NT2/D1 (cell line): ENCODE measurements around the gene TBATA.

ENCODE experiments used
- DNase-seq: peaks from one replicate; pipeline ENCODE4 v3.0.0-alpha.2; 2011; ENCODE audit warnings: low read depth, low spot score
- H3K27me3 ChIP-seq: 2 replicates; pipeline ENCODE4 v1.6.0; 2011; ENCODE audit warnings: mild to moderate bottlenecking; ENCODE audit not compliant: insufficient read length, insufficient read depth
- H3K36me3 ChIP-seq: 2 replicates; pipeline ENCODE4 v1.6.1; 2011; ENCODE audit warnings: mild to moderate bottlenecking, low read length, mixed read lengths; ENCODE audit not compliant: insufficient read depth, insufficient read length
- H3K4me1 ChIP-seq: 2 replicates; pipeline ENCODE4 v1.5.1; 2011; ENCODE audit not compliant: insufficient read depth, insufficient read length
- H3K4me3 ChIP-seq: 2 replicates; pipeline ENCODE4 v1.5.1; 2011; ENCODE audit warnings: low read depth; ENCODE audit not compliant: insufficient read length
- H3K9ac ChIP-seq: 2 replicates; pipeline ENCODE4 v1.6.0; 2011; ENCODE audit warnings: low read depth; ENCODE audit not compliant: insufficient read length
- H3K9me3 ChIP-seq: 2 replicates; pipeline ENCODE4 v1.5.1; 2011; ENCODE audit warnings: mild to moderate bottlenecking, low read length; ENCODE audit not compliant: insufficient read depth
- SUZ12 ChIP-seq: IDR thresholded peaks from 2 replicates; pipeline ENCODE4 v1.6.1; 2011; ENCODE audit not compliant: insufficient read length, insufficient read depth; ENCODE audit errors: extremely low read depth
- YY1 ChIP-seq: IDR thresholded peaks from 2 replicates; pipeline ENCODE4 v1.6.1; 2011; ENCODE audit not compliant: insufficient read length, insufficient read depth
- ZNF274 ChIP-seq: IDR thresholded peaks from 2 replicates; pipeline ENCODE4 v1.6.1; 2011; ENCODE audit warnings: mild to moderate bottlenecking, low read depth, low read length

The TBATA gene

GRCh38 chr10:70762441-70763175 is 22.6 kb downstream of the TBATA start:
- Histone ChIP-seq H3K4me3 (no peak overlapping the region), H3K36me3 (no peaks in the 10 kb centered on the region), H3K9me3 (peaks cover 19% of the 10 kb centered on the region; the same call in 1 of the 2 replicates), H3K4me1 (peaks cover 17% of the 10 kb centered on the region), H3K9ac (no peak overlapping the region), H3K27me3 (no peaks in the 10 kb centered on the region)
- no peak for DNase-seq
- no peak for TF ChIP-seq ZNF274
- TF ChIP-seq SUZ12: no peak
- TF ChIP-seq YY1: no peak

DNA sequence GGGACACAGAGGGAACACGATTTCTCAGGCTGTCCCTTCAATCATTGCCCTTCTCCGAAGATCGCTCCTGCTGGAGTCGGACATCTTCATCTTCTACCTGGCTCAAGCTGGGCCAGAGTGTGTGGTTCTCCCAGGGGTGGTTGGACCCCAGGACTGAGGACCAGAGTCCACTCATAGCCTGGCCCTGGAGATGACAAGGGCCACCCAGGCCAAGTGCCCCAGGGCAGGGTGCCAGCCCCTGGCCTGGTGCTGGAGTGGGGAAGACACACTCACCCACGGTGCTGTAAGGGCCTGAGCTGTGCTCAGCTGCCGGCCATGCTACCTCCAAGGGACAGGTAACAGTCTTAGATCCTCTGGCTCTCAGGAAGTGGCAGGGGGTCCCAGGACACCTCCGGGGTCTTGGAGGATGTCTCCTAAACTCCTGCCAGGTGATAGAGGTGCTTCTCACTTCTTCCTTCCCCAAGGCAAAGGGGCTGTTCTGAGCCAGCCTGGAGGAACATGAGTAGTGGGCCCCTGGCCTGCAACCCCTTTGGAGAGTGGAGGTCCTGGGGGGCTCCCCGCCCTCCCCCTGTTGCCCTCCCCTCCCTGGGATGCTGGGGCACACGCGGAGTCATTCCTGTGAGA is 23.3 kb downstream of the TBATA start:
- no peaks in the 10 kb centered on the region for H3K27me3 ChIP-seq
- no peaks in the 10 kb centered on the region for H3K36me3 ChIP-seq
- H3K4me3 ChIP-seq: no peak overlapping the region
- H3K4me1 ChIP-seq: peaks cover 17% of the 10 kb centered on the region
- TF ChIP-seq ZNF274: no peak
- no peak for TF ChIP-seq YY1
- TF ChIP-seq SUZ12: no peak
- no peak for DNase-seq
- H3K9ac ChIP-seq: no peak overlapping the region
- H3K9me3 ChIP-seq: peaks cover 15% of the 10 kb centered on the region; the same call in 1 of the 2 replicates

DNA sequence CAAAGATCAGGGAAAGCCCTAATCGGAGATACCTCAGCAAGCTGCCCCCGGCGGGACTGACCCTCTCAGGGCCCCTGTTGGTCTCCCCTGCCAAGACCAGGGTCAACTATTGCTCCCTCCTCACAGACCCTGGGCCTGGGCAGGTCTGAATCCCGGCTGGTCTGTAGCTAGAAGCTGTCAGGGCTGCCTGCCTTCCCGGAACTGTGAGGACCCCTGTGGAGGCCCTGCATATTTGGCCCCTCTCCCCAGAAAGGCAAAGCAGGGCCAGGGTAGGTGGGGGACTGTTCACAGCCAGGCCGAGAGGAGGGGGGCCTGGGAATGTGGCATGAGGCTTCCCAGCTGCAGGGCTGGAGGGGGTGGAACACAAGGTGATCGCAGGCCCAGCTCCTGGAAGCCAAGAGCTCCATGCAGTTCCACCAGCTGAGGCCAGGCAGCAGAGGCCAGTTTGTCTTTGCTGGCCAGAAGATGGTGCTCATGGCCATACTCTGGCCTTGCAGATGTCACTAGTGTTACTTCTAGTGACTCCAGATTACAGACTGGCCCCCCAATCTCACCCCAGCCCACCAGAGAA is 24.1 kb downstream of the TBATA start:
- no peak for TF ChIP-seq YY1
- no peak for TF ChIP-seq SUZ12
- TF ChIP-seq ZNF274: no peak
- H3K4me3 ChIP-seq: no peak overlapping the region
- peaks cover 8% of the 10 kb centered on the region; the same call in 1 of the 2 replicates for H3K9me3 ChIP-seq
- peaks cover 17% of the 10 kb centered on the region for H3K4me1 ChIP-seq
- DNase-seq: peak; percentile 42
- no peaks in the 10 kb centered on the region for H3K36me3 ChIP-seq
- H3K27me3 ChIP-seq: no peaks in the 10 kb centered on the region
- H3K9ac ChIP-seq: peak overlapping the region; percentile 56

GRCh38 chr10:70760271-70760787 is 24.8 kb downstream of the TBATA start:
- Histone ChIP-seq H3K27me3 (no peaks in the 10 kb centered on the region), H3K9ac (no peak overlapping the region), H3K36me3 (no peaks in the 10 kb centered on the region), H3K9me3 (no peaks in the 10 kb centered on the region), H3K4me1 (peaks cover 17% of the 10 kb centered on the region), H3K4me3 (no peak overlapping the region)
- TF ChIP-seq YY1 (no peak), ZNF274 (no peak), SUZ12 (no peak)
- no peak for DNase-seq

DNA sequence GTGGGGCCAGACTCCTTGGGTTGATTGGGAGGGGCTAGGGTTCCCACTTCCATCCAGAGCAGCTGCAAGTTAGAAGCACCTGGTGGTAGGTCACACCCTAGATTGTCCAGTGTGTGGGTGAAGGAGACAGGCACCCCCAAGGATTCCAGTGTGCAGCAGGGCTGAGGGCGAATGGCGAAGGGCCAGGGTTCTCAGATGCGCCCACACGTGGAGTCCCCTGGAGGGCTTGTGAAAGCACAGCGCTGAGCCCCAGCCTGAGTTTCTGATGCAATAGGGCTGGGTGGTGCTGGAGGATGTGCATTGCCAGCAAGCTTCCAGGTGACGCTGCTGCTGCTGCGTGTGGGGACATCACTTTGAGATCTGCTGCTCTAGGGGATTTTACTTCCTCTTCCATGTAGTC is 25.4 kb downstream of the TBATA start:
- H3K4me1 ChIP-seq: peaks cover 17% of the 10 kb centered on the region
- no peak overlapping the region for H3K9ac ChIP-seq
- no peaks in the 10 kb centered on the region for H3K9me3 ChIP-seq
- H3K27me3 ChIP-seq: no peaks in the 10 kb centered on the region
- no peak overlapping the region for H3K4me3 ChIP-seq
- no peak for TF ChIP-seq SUZ12
- TF ChIP-seq ZNF274: no peak
- TF ChIP-seq YY1: no peak
- no peaks in the 10 kb centered on the region for H3K36me3 ChIP-seq
- no peak for DNase-seq

DNA sequence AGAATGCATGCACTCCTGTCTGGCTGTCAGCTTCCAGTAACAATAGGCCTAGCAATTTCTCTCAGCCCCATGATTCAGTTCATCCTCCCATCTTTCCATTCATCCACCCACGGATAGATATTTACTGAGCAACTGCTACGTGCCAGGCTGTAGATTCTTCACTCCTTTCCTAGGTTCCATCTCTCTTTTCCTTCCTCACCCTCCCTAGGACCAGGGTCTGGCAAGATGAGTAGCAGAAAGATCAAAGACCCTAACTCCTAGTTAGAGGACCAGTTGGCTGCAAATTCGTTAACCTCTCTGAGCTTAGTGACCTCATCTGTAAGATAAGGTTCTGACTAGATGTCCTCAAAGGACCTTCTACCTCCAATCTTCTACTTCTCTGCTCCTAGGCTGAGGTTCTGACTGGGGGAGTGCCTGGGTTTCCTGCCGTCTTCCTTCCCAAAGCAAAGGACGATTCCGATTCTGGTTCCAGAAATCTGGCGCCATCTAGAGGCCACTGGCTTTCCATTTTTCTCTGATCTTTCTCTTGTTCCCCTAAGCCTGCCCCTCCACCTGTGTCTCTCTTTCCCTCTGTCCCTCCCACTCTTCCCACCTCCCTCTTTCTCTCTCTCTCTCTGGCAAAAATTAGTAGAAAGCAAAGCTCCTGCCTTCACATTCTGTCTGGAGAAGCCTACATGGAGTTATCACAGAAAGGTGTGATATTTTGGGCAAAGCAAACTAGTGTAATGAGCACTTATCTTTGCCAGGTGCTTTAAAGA is 26.2 kb downstream of the TBATA start:
- Histone ChIP-seq H3K9ac (no peak overlapping the region), H3K4me1 (peaks cover 17% of the 10 kb centered on the region), H3K4me3 (no peak overlapping the region), H3K36me3 (no peaks in the 10 kb centered on the region), H3K9me3 (no peaks in the 10 kb centered on the region), H3K27me3 (no peaks in the 10 kb centered on the region)
- peak; percentile 62 for DNase-seq
- TF ChIP-seq YY1: no peak
- TF ChIP-seq SUZ12: no peak
- TF ChIP-seq ZNF274: no peak

DNA sequence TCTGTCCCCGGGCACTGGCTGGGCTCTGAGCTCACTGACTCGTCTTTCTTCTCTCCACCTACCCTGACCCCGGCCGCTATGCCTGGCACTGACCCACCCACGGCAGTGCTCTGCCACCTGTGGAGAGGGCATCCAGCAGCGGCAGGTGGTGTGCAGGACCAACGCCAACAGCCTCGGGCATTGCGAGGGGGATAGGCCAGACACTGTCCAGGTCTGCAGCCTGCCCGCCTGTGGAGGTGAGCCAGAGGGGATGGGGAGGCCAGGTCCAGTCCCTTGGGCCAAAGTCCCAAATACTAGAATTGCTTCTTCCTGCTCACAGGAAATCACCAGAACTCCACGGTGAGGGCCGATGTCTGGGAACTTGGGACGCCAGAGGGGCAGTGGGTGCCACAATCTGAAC is 27.3 kb downstream of the TBATA start:
- Histone ChIP-seq H3K9me3 (no peaks in the 10 kb centered on the region), H3K4me1 (peaks cover 17% of the 10 kb centered on the region), H3K4me3 (no peak overlapping the region), H3K36me3 (no peaks in the 10 kb centered on the region), H3K9ac (no peak overlapping the region), H3K27me3 (no peaks in the 10 kb centered on the region)
- TF ChIP-seq ZNF274 (no peak), YY1 (no peak), SUZ12 (no peak)
- no peak for DNase-seq
